DND-41 (cell line): Measurements from ENCODE around the gene XIRP2.
"Not testable (repeated sequence)": the region's sequence is repeated elsewhere in the genome, so short reads cannot be mapped to it uniquely, and the experiment has no call there.

ENCODE experiments used
- ATAC-seq: fragments of 200-7000 bp; cut with Tn5 transposase; 3 replicates; pipeline ENCODE4 v1.9.1; 2021; ENCODE audit warnings: low read depth; ENCODE audit not compliant: insufficient read depth
- DNase-seq: peaks from one replicate; pipeline ENCODE4 v3.0.0-alpha.2; 2020
- H2AFZ ChIP-seq: 2 replicates; pipeline ENCODE4 v1.6.0; 2012; ENCODE audit warnings: low read depth, low read length
- H3K27ac ChIP-seq: 2 replicates; pipeline ENCODE4 v1.5.1; 2012; ENCODE audit warnings: low read length, inconsistent platforms
- H3K27me3 ChIP-seq: fragments of 200-600 bp; sonication (generic); 2 replicates; pipeline ENCODE4 v1.6.0; 2012; ENCODE audit warnings: low read length, mild to moderate bottlenecking, inconsistent platforms; ENCODE audit not compliant: insufficient read depth, poor library complexity
- H3K36me3 ChIP-seq: 2 replicates; pipeline ENCODE4 v1.5.1; 2012; ENCODE audit warnings: low read length, inconsistent platforms; ENCODE audit not compliant: insufficient read depth
- H3K4me1 ChIP-seq: 2 replicates; pipeline ENCODE4 v1.5.1; 2012; ENCODE audit warnings: mild to moderate bottlenecking, low read length; ENCODE audit not compliant: insufficient read depth
- H3K4me2 ChIP-seq: 2 replicates; pipeline ENCODE4 v1.6.0; 2012; ENCODE audit warnings: mild to moderate bottlenecking, moderate library complexity, low read length, inconsistent platforms; ENCODE audit not compliant: insufficient read depth
- H3K4me3 ChIP-seq, 2 experiments: fragments of 200-600 bp in 1 of 2; shearing (Covaris generic) in 1 of 2; 2 replicates each; pipeline ENCODE4 v1.5.1; 2012 to 2016; ENCODE audit warnings: inconsistent platforms in 2 of 2, low read length in 2 of 2, mild to moderate bottlenecking in 2 of 2, low read depth in 1 of 2, moderate library complexity in 1 of 2
- H3K79me2 ChIP-seq: 2 replicates; pipeline ENCODE4 v1.6.0; 2012; ENCODE audit warnings: low read length, inconsistent platforms; ENCODE audit not compliant: insufficient read depth
- H3K9ac ChIP-seq: 2 replicates; pipeline ENCODE4 v1.6.0; 2012; ENCODE audit warnings: low read depth, mild to moderate bottlenecking, inconsistent platforms, low read length, moderate library complexity
- H3K9me3 ChIP-seq: 2 replicates; pipeline ENCODE4 v1.5.1; 2012; ENCODE audit warnings: low read length, moderate library complexity, mild to moderate bottlenecking, inconsistent platforms; ENCODE audit not compliant: insufficient read depth, severe bottlenecking
- H4K20me1 ChIP-seq: 2 replicates; pipeline ENCODE4 v1.6.0; 2012; ENCODE audit warnings: low read length; ENCODE audit not compliant: insufficient read depth
- CTCF ChIP-seq: IDR thresholded peaks from 2 replicates; pipeline ENCODE4 v1.5.1; 2012; ENCODE audit warnings: borderline replicate concordance, low read length, moderate library complexity, mild to moderate bottlenecking; ENCODE audit not compliant: poor library complexity, severe bottlenecking; ENCODE audit errors: extremely low read depth
- EZH2 ChIP-seq: IDR thresholded peaks from 3 replicates; pipeline ENCODE4 v1.6.1; 2012; ENCODE audit warnings: borderline replicate concordance, low read depth, mild to moderate bottlenecking, moderate library complexity, low read length, inconsistent platforms; ENCODE audit not compliant: severe bottlenecking

XIRP2 gene

GRCh38 chr2:167057446-167057845 is 169.2 kb downstream of the XIRP2 start:
- Histone ChIP-seq H4K20me1 (no peaks in the 10 kb centered on the region), H3K36me3 (no peaks in the 10 kb centered on the region), H3K9ac (no peak overlapping the region), H3K79me2 (no peaks in the 10 kb centered on the region), H3K4me3 (no peak overlapping the region), H3K4me2 (no peak overlapping the region), H3K27me3 (no peaks in the 10 kb centered on the region), H3K9me3 (no peaks in the 10 kb centered on the region), H3K4me1 (no peaks in the 10 kb centered on the region), H2AFZ (no peak overlapping the region), H3K27ac (no peak overlapping the region)
- ATAC-seq (no peak), DNase-seq (no peak)
- no peak for TF ChIP-seq CTCF
- TF ChIP-seq EZH2: no peak

- Histone ChIP-seq H3K36me3 (no peaks in the 10 kb centered on the region), H3K4me1 (no peaks in the 10 kb centered on the region), H3K27me3 (no peaks in the 10 kb centered on the region), H3K9me3 (no peaks in the 10 kb centered on the region), H3K79me2 (no peaks in the 10 kb centered on the region), H3K9ac (no peak overlapping the region), H2AFZ (no peak overlapping the region), H3K4me2 (no peak overlapping the region), H4K20me1 (no peaks in the 10 kb centered on the region), H3K4me3 (no peak overlapping the region), H3K27ac (no peak overlapping the region)
- TF ChIP-seq CTCF (no peak), EZH2 (no peak)
- DNase-seq (no peak), ATAC-seq (no peak)
These were observed 170.9 kb downstream of the XIRP2 start for GRCh38 chr2:167059173-167059572.

- Histone ChIP-seq H3K9me3 (no peaks in the 10 kb centered on the region), H3K27ac (no peak overlapping the region), H3K79me2 (no peaks in the 10 kb centered on the region), H3K4me1 (no peaks in the 10 kb centered on the region), H2AFZ (no peak overlapping the region), H3K4me2 (no peak overlapping the region), H3K36me3 (no peaks in the 10 kb centered on the region), H3K27me3 (no peaks in the 10 kb centered on the region), H4K20me1 (no peaks in the 10 kb centered on the region), H3K4me3 (no peak overlapping the region), H3K9ac (no peak overlapping the region)
- ATAC-seq (no peak), DNase-seq (no peak)
- TF ChIP-seq EZH2: no peak
- TF ChIP-seq CTCF: no peak
These were observed 181.6 kb downstream of the XIRP2 start for GRCh38 chr2:167069855-167070254.

- not testable (repeated sequence) for H3K9me3 ChIP-seq, DNase-seq, ATAC-seq, H3K27me3 ChIP-seq, H4K20me1 ChIP-seq, H3K79me2 ChIP-seq, H3K4me1 ChIP-seq, H2AFZ ChIP-seq, H3K9ac ChIP-seq, H3K4me2 ChIP-seq, H3K4me3 ChIP-seq, H3K27ac ChIP-seq, H3K36me3 ChIP-seq
These were observed 187.4 kb downstream of the XIRP2 start for GRCh38 chr2:167075708-167076107.

GRCh38 chr2:167098931-167099330 is 210.7 kb downstream of the XIRP2 start:
- not testable (repeated sequence) for H3K9me3 ChIP-seq, H3K9ac ChIP-seq, H3K27ac ChIP-seq, H3K79me2 ChIP-seq, H3K4me2 ChIP-seq, H3K36me3 ChIP-seq, H3K4me3 ChIP-seq, H3K27me3 ChIP-seq, H4K20me1 ChIP-seq, H2AFZ ChIP-seq, ATAC-seq, DNase-seq, H3K4me1 ChIP-seq
